K562 (cell line): ENCODE measurements around the gene PCARE. TPM values are rescaled to one million over a fixed set of nuclear protein-coding genes. Genes with fewer than 3 reads are reported as not detected.

Source experiments
- ATAC-seq: fragments of 200-7000 bp; cut with Tn5 transposase; 3 replicates; pipeline ENCODE4 v1.9.1; 2020; ENCODE audit warnings: moderate library complexity
- BruUV-seq: library from RNA; stranded (reverse); fragments of 400-500 nt; replicated peaks from 2 replicates; lab custom pipeline; 2021; lab: Mats Ljungman, UMichigan
- CTCF ChIA-PET: fragments of 300-600 bp; formaldehyde crosslinking; extraction: SDS; loops from one replicate; lab custom pipeline; 2021; ENCODE audit warnings: low intra/inter-chr PET ratio; lab: Yijun Ruan, JAX
- POLR2A ChIA-PET: fragments of 300-600, 350-650 bp; sonication (Branson Sonifier 250); formaldehyde crosslinking; extraction: SDS; loops from one replicate; lab custom pipeline; 2021; ENCODE audit warnings: antibody characterized with exemption, inconsistent platforms; lab: Yijun Ruan, JAX
- DNase-seq, 4 experiments: peaks; one replicate each; pipeline versions ENCODE4 v3.0.0 to v3.0.0-alpha.2; 2011 to 2018; ENCODE audit warnings: low spot score in 3 of 4, mixed read lengths in 3 of 4; ENCODE audit errors: extremely low read depth in 1 of 4
- FAIRE-seq: peaks from 2 replicates; lab custom pipeline; 2011; peaks lifted over from hg19 to GRCh38; lab: Jason Lieb, UNC
- H2AFZ ChIP-seq: 2 replicates; pipeline ENCODE4 v1.6.0; 2011; ENCODE audit warnings: low read depth, low read length, control low read depth, inconsistent platforms
- H3K27ac ChIP-seq: fragments of 200-600 bp; 3 replicates; pipeline ENCODE4 v1.8.0; 2011; ENCODE audit warnings: low read depth, mild to moderate bottlenecking, control low read depth, inconsistent platforms, low read length, moderate library complexity, mixed read lengths; ENCODE audit errors: extremely low read depth
- H3K27me3 ChIP-seq, 2 experiments: fragments of 300-600 bp in 1 of 2; 2 replicates in 1 of 2; 3 replicates in 1 of 2; pipeline versions ENCODE4 v1.6.0 to v1.8.0; 2011; ENCODE audit warnings: inconsistent platforms in 2 of 2, low read length in 2 of 2, mild to moderate bottlenecking in 1 of 2, mixed read lengths in 1 of 2, moderate library complexity in 1 of 2; ENCODE audit not compliant: control insufficient read depth in 2 of 2, insufficient read depth in 2 of 2
- H3K36me3 ChIP-seq: fragments of 300-600 bp; 3 replicates; pipeline ENCODE4 v1.8.0; 2011; ENCODE audit warnings: mild to moderate bottlenecking, low read length, inconsistent platforms; ENCODE audit not compliant: control insufficient read depth, insufficient read depth
- H3K4me1 ChIP-seq, 2 experiments: fragments of 200-600 bp in 1 of 2; replicated peaks in 1 of 2; 2 replicates in 1 of 2; 3 replicates in 1 of 2; pipeline versions ENCODE4 v1.5.1 to v1.8.0; 2011; ENCODE audit warnings: inconsistent platforms in 2 of 2, low read length in 2 of 2, mild to moderate bottlenecking in 1 of 2, mixed read lengths in 1 of 2, moderate library complexity in 1 of 2; ENCODE audit not compliant: control insufficient read depth in 2 of 2, insufficient read depth in 2 of 2
- H3K4me2 ChIP-seq: 2 replicates; pipeline ENCODE4 v1.6.1; 2011; ENCODE audit warnings: low read length, control low read depth, inconsistent platforms, mixed read lengths; ENCODE audit not compliant: insufficient read depth
- H3K4me3 ChIP-seq: fragments of 200-600 bp; sonication (generic), shearing (Covaris generic); 2 replicates; pipeline ENCODE4 v1.5.1; 2016; ENCODE audit warnings: control low read depth, inconsistent platforms
- H3K79me2 ChIP-seq: fragments of 200-600 bp; 3 replicates; pipeline ENCODE4 v1.8.0; 2011; ENCODE audit warnings: low read length, inconsistent platforms; ENCODE audit not compliant: control insufficient read depth, insufficient read depth
- H3K9ac ChIP-seq, 2 experiments: 2 replicates each; pipeline versions ENCODE4 v1.6.0 to v1.6.1; 2011; ENCODE audit warnings: low read depth in 2 of 2, low read length in 2 of 2, control low read depth in 1 of 2, inconsistent platforms in 1 of 2, mild to moderate bottlenecking in 1 of 2, mixed read lengths in 1 of 2; ENCODE audit not compliant: insufficient read depth in 1 of 2
- H3K9me1 ChIP-seq: one replicate; pipeline ENCODE4 v1.6.0; 2011; ENCODE audit warnings: inconsistent platforms, mild to moderate bottlenecking, low read length, moderate library complexity; ENCODE audit not compliant: control insufficient read depth, insufficient read depth
- H3K9me3 ChIP-seq: replicated peaks from 2 replicates; pipeline ENCODE4 v1.5.1; 2011; ENCODE audit warnings: low read depth, low read length, inconsistent platforms; ENCODE audit not compliant: control insufficient read depth, insufficient read depth
- H4K20me1 ChIP-seq: replicated peaks from 2 replicates; pipeline ENCODE4 v1.6.1; 2011; ENCODE audit warnings: low read length, inconsistent platforms, mixed read lengths; ENCODE audit not compliant: control insufficient read depth, insufficient read depth
- C11orf30 ChIP-seq: fragments of 450-650 bp; IDR thresholded peaks from 2 replicates; pipeline ENCODE4 v1.6.1; 2016; ENCODE audit warnings: low read depth, mild to moderate bottlenecking
- HMBOX1 ChIP-seq: sonication (generic); IDR thresholded peaks from 2 replicates; pipeline ENCODE4 v1.6.1; 2016
- MECOM ChIP-seq: fragments of 250-450 bp; sonication (Bioruptor Pico); IDR thresholded peaks from 2 replicates; pipeline ENCODE4 v1.8.0; 2022; ENCODE audit warnings: inconsistent platforms
- RCOR1 ChIP-seq, 2 experiments: IDR thresholded peaks; 2 replicates each; pipeline ENCODE4 v1.6.1; 2012; ENCODE audit warnings: low read depth in 2 of 2, low read length in 2 of 2, borderline replicate concordance in 1 of 2, improper control_type of control experiment in 1 of 2
- TCF15 ChIP-seq: fragments of 250-450 bp; sonication (Bioruptor Pico); IDR thresholded peaks from 2 replicates; pipeline ENCODE4 v1.8.0; 2022; ENCODE audit warnings: moderate library complexity, mild to moderate bottlenecking, inconsistent platforms
- ZNF3 ChIP-seq: fragments of 250-450 bp; sonication (Bioruptor Pico); IDR thresholded peaks from 2 replicates; pipeline ENCODE4 v1.5.0; 2021; ENCODE audit warnings: mild to moderate bottlenecking, moderate library complexity
- ZNF316 ChIP-seq: fragments of 450-650 bp; IDR thresholded peaks from 2 replicates; pipeline ENCODE4 v1.6.1; 2016
- WGBS: fragments of 100-300 bp; shearing (Covaris generic); methylation state at CpG from one replicate; pipeline ENCODE4 v1.1.6; 2016; ENCODE audit warnings: low coverage, mixed read lengths; ENCODE audit not compliant: insufficient coverage; ENCODE audit errors: missing lambda C conversion rate; 5-methylcytosine and 5-hydroxymethylcytosine counted together
- in situ Hi-C: fragments of 300-500 bp; cut with MboI; formaldehyde crosslinking; loops from 4 replicates; pipeline ENCODE4 v1.15.0; 2018; ENCODE audit warnings: inconsistent platforms, mixed read lengths
- intact Hi-C: fragments of 100-400 bp; cut with micrococcal nuclease; formaldehyde crosslinking; loops from 2 replicates; pipeline ENCODE4 v1.14.2; 2022
- polyA plus RNA-seq, 8 experiments: library from polyadenylated mRNA; depleted of rRNA in 4 of 8; stranded (reverse) in 5 of 8; unstranded in 3 of 8; fragments of >200 nt; fragmentation: Nextera tagmentation in 2 of 8; fragmentation: Illumina TruSeq in 1 of 8; extraction: Ambion mirVana in 2 of 8; extraction: Trizol in 1 of 8; gene quantifications; 2 replicates each; pipeline versions ENCODE4 v1.2.1 to v1.2.3, GENCODE V29; 2011 to 2014; ENCODE audit warnings: inconsistent platforms in 1 of 8, missing spikeins in 1 of 8
- total RNA-seq, 7 experiments: library from RNA; depleted of rRNA in 6 of 7; stranded (reverse); fragments of >200 nt in 6 of 7; fragmentation: Illumina TruSeq in 2 of 7; extraction: Trizol in 2 of 7; gene quantifications; 2 replicates each; pipeline versions ENCODE4 v1.2.1 to v1.2.3, GENCODE V29; 2011 to 2021; ENCODE audit warnings: low replicate concordance in 1 of 7

PCARE gene
- total and polyA plus RNA-seq, 9 of the 15 experiments (the other 6 are each of a cell fraction or from before 2014, with no cell fraction given): not detected

GRCh38 chr2:29060441-29060840 lies 13.9 kb downstream of the PCARE start:
- FAIRE-seq: no peak
- in situ Hi-C loops (no loop called here), intact Hi-C loops (no loop called here)
- H3K9me3 ChIP-seq: no peaks in the 10 kb centered on the region
- TF ChIP-seq RCOR1 (IDR thresholded peaks at IDR 0.05; ENCODE audit: borderline replicate concordance in 1 of 2, low read depth in 2 of 2, low read length in 2 of 2): no peak
- no peak for TF ChIP-seq MECOM (CRISPR knock-in tag)
- peak; percentile 39; the same call in 1 of the 2 replicates for TF ChIP-seq ZNF316
- TF ChIP-seq ZNF3 (CRISPR knock-in tag): no peak
- peak; percentile 17; the same call in 1 of the 2 replicates for TF ChIP-seq C11orf30
- TF ChIP-seq HMBOX1: no peak
- TF ChIP-seq TCF15 (CRISPR knock-in tag): no peak
- no TSS peak for BruUV-seq
- 4% methylated on average over 9 of the region's 9 CpGs for WGBS
- ATAC-seq: no peak
- H4K20me1 ChIP-seq: no peaks in the 10 kb centered on the region; the same call in 1 of the 2 replicates
- peaks cover 3% of the 10 kb centered on the region for H3K9me1 ChIP-seq
- no peak for DNase-seq
- H3K27me3 ChIP-seq: peaks cover 27 to 60% of the 10 kb centered on the region in 2 experiments; a peak in 4 of 5 replicates
- no peak overlapping the region for H3K4me3 ChIP-seq
- H2AFZ ChIP-seq: no peak overlapping the region
- H3K27ac ChIP-seq: no peak overlapping the region
- H3K79me2 ChIP-seq: no peaks in the 10 kb centered on the region
- no peaks in the 10 kb centered on the region for H3K36me3 ChIP-seq
- H3K9ac ChIP-seq: no peak overlapping the region
- CTCF ChIA-PET: no interaction called here
- POLR2A ChIA-PET: no interaction called here
- no peaks in the 10 kb centered on the region for H3K4me1 ChIP-seq
- H3K4me2 ChIP-seq: no peak overlapping the region
